Measurements from ENCODE around the gene TTC39C.

GRCh38 chr18:24011123-24011917 is 3.2 kb upstream of the TTC39C start:
- TF ChIP-seq CTCF (IDR thresholded peaks at IDR 0.05) (no peak), POLR2A (IDR thresholded peaks at IDR 0.05) (no peak)
